Measurements from ENCODE around the gene SLC7A4. TPM values are rescaled to one million over a fixed set of nuclear protein-coding genes. Genes with fewer than 3 reads are reported as not detected.

SLC7A4 gene
- total and polyA plus RNA-seq, 2 of the 8 experiments (the other 6 are each of a cell fraction or from before 2014, with no cell fraction given), result 0.92 TPM; not detected in 1

DNA sequence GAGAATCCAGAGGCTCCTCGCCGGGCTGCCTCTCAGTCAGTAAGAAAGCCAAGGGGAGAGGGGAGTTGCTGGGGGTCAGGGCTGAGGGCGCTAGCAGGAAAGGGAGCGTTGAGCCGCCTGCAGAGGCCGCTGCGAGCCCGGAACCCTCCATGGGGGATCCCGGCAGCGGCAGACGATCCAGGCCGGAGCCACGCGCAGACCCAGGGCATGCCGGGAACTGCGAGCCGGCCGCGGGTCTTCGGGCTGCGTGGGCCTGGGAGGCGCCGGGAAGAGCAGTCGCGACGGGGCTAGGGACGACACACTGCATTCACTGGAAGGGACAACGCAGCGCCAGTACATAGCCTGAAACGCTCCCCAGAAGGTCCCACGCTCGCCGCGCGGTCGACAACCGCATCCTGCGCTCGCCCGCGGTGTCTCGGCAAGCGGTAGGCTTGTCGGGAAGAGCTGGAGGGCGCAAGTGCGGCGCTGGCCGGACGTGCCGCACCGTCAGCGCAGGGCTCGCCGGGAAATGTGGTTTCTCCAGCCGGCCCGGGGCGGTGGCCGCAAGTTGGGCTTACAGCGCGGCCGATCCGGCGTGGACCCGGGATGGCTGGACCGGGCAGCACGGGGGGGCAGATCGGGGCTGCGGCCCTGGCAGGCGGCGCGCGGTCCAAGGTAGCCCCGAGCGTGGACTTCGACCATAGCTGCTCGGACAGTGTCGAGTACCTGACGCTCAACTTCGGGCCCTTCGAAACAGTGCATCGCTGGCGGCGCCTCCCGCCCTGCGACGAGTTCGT is 50.4 kb downstream of the SLC7A4 start, which contains the start of gene LZTR1 (continued):
- TF ChIP-seq RNF2 (IDR thresholded peaks at IDR 0.05; ENCODE audit: borderline replicate concordance, low read depth, low read length, missing control alignments, poor library complexity, severe bottlenecking) (no peak), CEBPB (IDR thresholded peaks at IDR 0.05; ENCODE audit: low read depth, low read length) (no peak), KDM4A (IDR thresholded peaks at IDR 0.05; ENCODE audit: low read depth, low read length, severe bottlenecking) (peak; percentile 92), GABPA (IDR thresholded peaks at IDR 0.05; ENCODE audit: borderline replicate concordance, insufficient read depth, low read length) (no peak; the same call in 1 of the 2 replicates), RFX5 (IDR thresholded peaks at IDR 0.05; ENCODE audit: borderline replicate concordance, low read depth, low read length) (no peak), BRCA1 (IDR thresholded peaks at IDR 0.05; ENCODE audit: low read depth, low read length) (no peak), TCF12 (IDR thresholded peaks at IDR 0.05; ENCODE audit: low read depth, low read length) (no peak), POLR2A (IDR thresholded peaks at IDR 0.05; ENCODE audit: control extremely low read depth in 1 of 2, low read depth in 2 of 2, low read length in 2 of 2) (peak in 1 of 2 experiments; percentile 96; a peak in 2 of 3 replicates), POU5F1 (IDR thresholded peaks at IDR 0.05; ENCODE audit: low read depth, low read length) (no peak), GTF2F1 (IDR thresholded peaks at IDR 0.05; ENCODE audit: borderline replicate concordance, low read depth, low read length) (no peak), MAFK (IDR thresholded peaks at IDR 0.05; ENCODE audit: low read depth, low read length) (no peak), CTBP2 (IDR thresholded peaks at IDR 0.05; ENCODE audit: borderline replicate concordance, insufficient read depth, insufficient read length, low read length) (no peak), TBP (IDR thresholded peaks at IDR 0.05; ENCODE audit: low read depth, low read length) (peak; percentile 69; the same call in 1 of the 2 replicates), CBX8 (IDR thresholded peaks at IDR 0.05; ENCODE audit: borderline replicate concordance, low read depth, low read length) (no peak), ZNF274 (IDR thresholded peaks at IDR 0.05; ENCODE audit: borderline replicate concordance, extremely low read depth, low read length) (no peak), PHF8 (conservative IDR thresholded peaks at IDR 0.05; ENCODE audit: low read depth, low read length) (peak; percentile 99), EP300 (IDR thresholded peaks at IDR 0.05; ENCODE audit: borderline replicate concordance in 1 of 2, low read depth in 2 of 2, low read length in 2 of 2) (no peak; a peak in 1 of 3 replicates), CREB1 (IDR thresholded peaks at IDR 0.05) (peak; percentile 63), SIN3A (conservative IDR thresholded peaks at IDR 0.05 in 1 of 2, IDR thresholded peaks at IDR 0.05 in 1 of 2; ENCODE audit: low read depth in 1 of 2, low read length in 2 of 2) (no peak; a peak in 1 of 4 replicates), CHD1 (IDR thresholded peaks at IDR 0.05; ENCODE audit: low read depth, low read length) (no peak)
- TF ChIP-seq, protein P1, sequence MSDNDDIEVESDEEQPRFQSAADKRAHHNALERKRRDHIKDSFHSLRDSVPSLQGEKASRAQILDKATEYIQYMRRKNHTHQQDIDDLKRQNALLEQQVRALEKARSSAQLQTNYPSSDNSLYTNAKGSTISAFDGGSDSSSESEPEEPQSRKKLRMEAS (IDR thresholded peaks at IDR 0.05), result peak; percentile 85

Measured in H1 (cell line).